Measurements from ENCODE around the gene CREB3.

GRCh38 chr9:35748858-35749514 is 16.5 kb downstream of the CREB3 start, which contains the start of the genes GBA2 and RGP1:
- TF ChIP-seq CTCF (IDR thresholded peaks at IDR 0.05; ENCODE audit: borderline replicate concordance, extremely low read depth, low read length, poor library complexity, severe bottlenecking) = no peak
- TF ChIP-seq EZH2 (IDR thresholded peaks at IDR 0.05; ENCODE audit: borderline replicate concordance, low read depth, low read length, severe bottlenecking) = no peak

Data from DND-41 (cell line).